Measurements from ENCODE around the gene PRKN.

The PRKN gene

DNA sequence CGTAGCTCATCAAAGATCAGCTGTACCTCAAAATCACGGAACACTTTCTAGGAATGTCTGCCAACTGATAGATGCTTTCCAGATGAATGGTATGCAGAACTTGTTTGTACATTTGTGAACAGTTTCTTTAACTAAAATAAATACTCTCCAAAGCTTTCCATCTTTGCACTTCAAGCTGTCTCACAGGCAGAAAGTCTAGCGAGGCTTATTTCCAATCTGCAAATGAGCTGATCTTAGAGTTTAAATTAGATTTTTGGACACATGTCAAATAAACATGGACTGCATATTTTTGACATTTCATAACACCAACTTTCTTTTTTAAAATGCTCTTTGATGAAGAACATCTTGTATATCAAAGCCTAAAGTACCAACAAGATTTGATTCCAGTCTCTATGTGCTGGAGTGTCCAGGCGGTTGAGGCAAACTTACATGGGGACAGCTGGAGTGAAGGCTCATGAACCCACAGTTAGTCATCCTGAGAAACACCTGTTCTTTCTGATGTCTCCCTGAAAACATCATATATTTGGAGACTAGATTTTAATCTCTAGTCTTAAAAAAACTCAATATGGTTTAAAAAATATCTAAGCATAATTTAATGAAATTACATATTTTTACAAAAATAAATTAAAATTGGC is 1185.1 kb downstream of the PRKN start:
- Mint-ChIP-seq H3K4me1 (ENCODE audit: low read depth) (no peaks in the 10 kb centered on the region), H3K36me3 (peaks cover 2% of the 10 kb centered on the region), H3K9me3 (ENCODE audit: low read depth) (no peaks in the 10 kb centered on the region), H3K27ac (no peak overlapping the region), H3K4me3 (no peak overlapping the region), H3K27me3 (no peaks in the 10 kb centered on the region)

DNA sequence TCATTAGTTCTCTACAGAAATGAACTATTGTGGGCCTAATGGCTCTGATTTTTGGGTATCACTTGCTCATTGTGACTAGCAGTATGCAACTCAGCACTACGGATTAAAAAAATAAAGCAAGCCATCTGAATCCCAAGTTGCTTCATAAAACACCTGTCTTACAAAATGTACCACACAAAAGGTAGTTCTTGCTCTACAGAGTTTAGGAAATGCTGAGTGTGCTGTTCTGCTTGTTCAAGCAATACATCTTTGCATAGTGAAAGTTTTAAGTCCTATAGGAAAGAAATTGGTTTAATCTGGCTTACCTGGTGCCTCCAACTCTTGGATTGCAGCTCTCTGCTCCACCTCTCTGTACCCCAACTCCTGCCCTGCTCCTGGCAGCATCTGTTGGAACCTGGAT is 1187.0 kb downstream of the PRKN start:
- Mint-ChIP-seq H3K27me3 (no peaks in the 10 kb centered on the region), H3K36me3 (peaks cover 2% of the 10 kb centered on the region), H3K9me3 (ENCODE audit: low read depth) (no peaks in the 10 kb centered on the region), H3K4me1 (ENCODE audit: low read depth) (no peaks in the 10 kb centered on the region), H3K27ac (no peak overlapping the region), H3K4me3 (no peak overlapping the region)

DNA sequence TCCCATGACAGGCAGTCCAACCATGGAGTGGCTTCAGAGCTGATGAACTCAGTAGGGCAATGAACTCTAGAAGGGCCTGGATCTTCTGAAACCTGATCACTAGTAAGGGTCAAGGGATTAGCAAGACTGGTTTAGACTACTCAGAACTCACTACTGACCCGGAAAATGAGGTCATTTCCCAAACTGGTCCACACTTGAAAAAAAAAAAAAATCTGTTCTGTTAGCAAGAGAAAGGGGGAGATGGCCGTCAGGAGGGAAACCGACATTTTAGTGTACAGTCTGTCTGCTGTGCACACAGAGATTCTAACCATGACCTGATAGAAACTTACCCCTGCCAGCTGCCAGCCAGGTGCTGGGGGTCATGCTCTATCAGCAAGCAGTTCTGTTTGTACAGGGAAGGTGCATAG is 1191.3 kb downstream of the PRKN start:
- Mint-ChIP-seq H3K4me3 (no peak overlapping the region), H3K27ac (no peak overlapping the region), H3K36me3 (no peaks in the 10 kb centered on the region), H3K4me1 (ENCODE audit: low read depth) (no peaks in the 10 kb centered on the region), H3K9me3 (ENCODE audit: low read depth) (no peaks in the 10 kb centered on the region), H3K27me3 (no peaks in the 10 kb centered on the region)

DNA sequence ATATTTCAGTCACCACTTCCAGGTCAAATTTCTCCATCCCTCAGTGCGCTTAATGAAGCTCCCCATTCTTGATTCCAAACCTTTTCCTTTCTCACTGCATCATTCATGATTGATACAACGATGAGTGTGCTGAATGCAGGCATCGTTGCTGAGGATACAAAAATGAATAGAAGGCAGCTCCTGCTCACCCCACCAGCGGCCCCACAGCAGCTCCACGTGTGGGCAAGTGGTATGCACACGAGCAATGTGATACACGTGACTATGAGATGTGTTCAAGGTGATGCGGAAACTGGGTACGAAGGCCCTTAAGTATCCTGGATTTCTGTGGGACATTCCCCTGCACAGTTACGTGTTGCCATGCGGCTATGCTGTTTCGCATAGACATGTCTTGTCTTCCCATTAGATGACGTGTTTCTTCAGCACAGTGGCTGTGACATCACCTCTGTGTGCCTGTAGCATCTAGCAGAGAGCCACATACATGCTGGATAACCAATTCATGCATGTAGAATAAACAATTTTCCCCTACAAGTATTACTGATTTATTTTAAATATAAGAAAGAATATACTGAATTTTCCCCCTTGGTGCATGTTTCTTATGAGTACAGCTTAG is 1193.2 kb downstream of the PRKN start:
- no peak overlapping the region for H3K27ac Mint-ChIP-seq
- no peaks in the 10 kb centered on the region for H3K27me3 Mint-ChIP-seq
- no peaks in the 10 kb centered on the region for H3K36me3 Mint-ChIP-seq
- no peak overlapping the region for H3K4me3 Mint-ChIP-seq
- no peaks in the 10 kb centered on the region for H3K4me1 Mint-ChIP-seq (ENCODE audit: low read depth)
- no peaks in the 10 kb centered on the region for H3K9me3 Mint-ChIP-seq (ENCODE audit: low read depth)

DNA sequence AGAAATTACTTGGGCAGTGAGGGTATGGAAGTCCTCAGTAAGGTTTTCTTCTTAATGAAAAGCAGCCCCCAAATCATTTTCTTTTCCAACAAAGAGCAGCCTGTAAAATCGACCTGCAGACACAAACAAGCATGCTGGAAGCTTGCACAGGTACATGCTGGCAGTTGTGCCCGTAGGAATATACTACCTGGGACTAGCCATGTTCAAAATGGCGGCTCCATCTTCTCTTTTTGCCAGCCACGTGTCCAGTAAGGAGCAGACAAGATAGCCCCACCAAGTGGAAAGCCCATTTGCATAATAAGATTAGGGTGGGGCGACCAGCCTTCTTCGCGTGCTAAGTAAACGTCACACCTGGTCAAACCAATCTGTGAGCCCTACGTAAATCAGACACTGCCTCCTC is 1194.3 kb downstream of the PRKN start:
- Mint-ChIP-seq H3K4me1 (ENCODE audit: low read depth) (no peaks in the 10 kb centered on the region), H3K36me3 (no peaks in the 10 kb centered on the region), H3K9me3 (ENCODE audit: low read depth) (no peaks in the 10 kb centered on the region), H3K4me3 (no peak overlapping the region), H3K27me3 (no peaks in the 10 kb centered on the region), H3K27ac (no peak overlapping the region)

DNA sequence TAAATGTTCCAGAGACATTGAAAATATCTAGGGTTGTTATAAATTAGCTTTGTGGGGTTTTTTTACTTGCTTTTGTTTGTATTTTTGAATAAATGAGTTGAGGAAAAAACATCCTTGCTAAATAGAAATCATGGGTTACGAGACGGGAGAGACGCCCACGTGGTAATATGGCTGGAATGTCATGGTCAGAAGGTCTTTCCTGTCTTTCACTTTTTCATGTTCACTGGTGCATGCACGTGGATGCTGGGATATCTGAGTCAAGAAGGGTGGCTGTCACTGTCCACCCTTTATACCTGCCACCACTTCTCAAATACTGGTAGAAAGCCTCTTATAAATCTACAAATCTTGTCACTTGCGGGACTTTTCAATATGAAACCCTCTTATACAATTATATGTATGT is 1195.0 kb downstream of the PRKN start:
- Mint-ChIP-seq H3K4me3 (no peak overlapping the region), H3K4me1 (ENCODE audit: low read depth) (no peaks in the 10 kb centered on the region), H3K27me3 (no peaks in the 10 kb centered on the region), H3K9me3 (ENCODE audit: low read depth) (no peaks in the 10 kb centered on the region), H3K27ac (no peak overlapping the region), H3K36me3 (no peaks in the 10 kb centered on the region)

DNA sequence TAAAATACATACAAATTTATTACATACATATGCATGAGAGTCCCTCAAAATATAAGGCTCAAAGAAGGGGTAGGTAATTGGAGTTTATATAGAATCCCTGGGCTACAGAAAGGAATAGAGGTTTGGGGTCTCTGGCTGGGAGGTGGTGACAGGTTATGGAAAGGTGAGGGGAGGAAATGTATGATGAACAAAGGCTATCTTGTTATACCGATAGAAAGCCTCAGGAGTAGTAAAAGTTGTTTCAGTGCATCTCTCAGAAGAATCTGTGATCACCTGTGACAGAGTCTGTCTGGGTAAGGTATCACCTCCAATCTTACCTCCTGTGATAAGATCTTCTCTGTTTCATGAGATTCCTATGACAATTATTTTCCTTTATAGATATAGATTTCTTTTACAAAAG is 1200.8 kb downstream of the PRKN start:
- H3K4me3 Mint-ChIP-seq = no peak overlapping the region
- no peaks in the 10 kb centered on the region for H3K27me3 Mint-ChIP-seq

DNA sequence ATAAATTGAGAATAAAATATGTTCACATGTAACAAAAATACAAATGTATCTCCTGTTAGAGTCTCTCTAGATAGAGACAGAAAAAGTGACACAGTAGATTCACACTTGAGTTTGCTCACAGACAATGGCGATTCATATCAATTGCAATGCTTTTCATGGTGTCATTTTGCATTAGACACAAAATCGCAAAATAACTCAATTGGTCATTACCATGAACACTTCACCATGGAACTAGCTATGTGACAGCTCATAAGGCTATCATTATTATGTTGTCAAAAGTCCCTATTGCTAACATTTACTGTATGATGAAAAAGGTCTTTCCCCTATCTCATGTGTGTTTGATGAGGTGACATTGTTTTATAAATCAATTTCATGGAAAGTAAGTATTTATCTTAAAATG is 1204.2 kb downstream of the PRKN start:
- Mint-ChIP-seq H3K9me3 (ENCODE audit: low read depth) (peaks cover 10% of the 10 kb centered on the region), H3K4me3 (no peak overlapping the region), H3K27me3 (no peaks in the 10 kb centered on the region), H3K4me1 (ENCODE audit: low read depth) (no peaks in the 10 kb centered on the region), H3K27ac (no peak overlapping the region), H3K36me3 (peaks cover 6% of the 10 kb centered on the region)

More for the DNA sequence above, 1200.8 kb downstream of the PRKN start:
- no peaks in the 10 kb centered on the region for H3K9me3 Mint-ChIP-seq (ENCODE audit: low read depth)
- H3K36me3 Mint-ChIP-seq = peaks cover 1% of the 10 kb centered on the region
- no peaks in the 10 kb centered on the region for H3K4me1 Mint-ChIP-seq (ENCODE audit: low read depth)
- H3K27ac Mint-ChIP-seq = no peak overlapping the region

DNA sequence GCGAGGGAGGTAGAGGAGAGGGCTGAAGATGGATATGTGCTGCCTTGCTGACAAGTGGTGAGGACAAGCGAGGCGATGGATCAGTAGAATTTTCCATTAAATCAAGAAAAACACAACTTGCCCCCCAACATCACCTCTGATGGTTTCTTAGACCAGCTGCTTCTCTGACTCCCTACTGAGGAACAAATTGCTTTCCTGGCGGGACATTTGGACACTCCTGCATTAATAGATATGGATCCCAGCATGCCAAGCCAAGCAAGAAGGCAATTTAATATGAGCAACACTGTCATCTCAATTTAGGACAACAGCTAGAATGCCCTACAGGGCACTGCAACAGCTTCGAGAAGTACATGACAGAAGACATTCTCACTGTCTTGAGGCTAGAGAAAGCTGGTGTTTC is 1205.3 kb downstream of the PRKN start:
- no peaks in the 10 kb centered on the region for H3K27me3 Mint-ChIP-seq
- H3K4me3 Mint-ChIP-seq = no peak overlapping the region
- no peak overlapping the region for H3K27ac Mint-ChIP-seq
- H3K4me1 Mint-ChIP-seq (ENCODE audit: low read depth) = no peaks in the 10 kb centered on the region
- H3K9me3 Mint-ChIP-seq (ENCODE audit: low read depth) = peaks cover 10% of the 10 kb centered on the region
- H3K36me3 Mint-ChIP-seq = peaks cover 6% of the 10 kb centered on the region

DNA sequence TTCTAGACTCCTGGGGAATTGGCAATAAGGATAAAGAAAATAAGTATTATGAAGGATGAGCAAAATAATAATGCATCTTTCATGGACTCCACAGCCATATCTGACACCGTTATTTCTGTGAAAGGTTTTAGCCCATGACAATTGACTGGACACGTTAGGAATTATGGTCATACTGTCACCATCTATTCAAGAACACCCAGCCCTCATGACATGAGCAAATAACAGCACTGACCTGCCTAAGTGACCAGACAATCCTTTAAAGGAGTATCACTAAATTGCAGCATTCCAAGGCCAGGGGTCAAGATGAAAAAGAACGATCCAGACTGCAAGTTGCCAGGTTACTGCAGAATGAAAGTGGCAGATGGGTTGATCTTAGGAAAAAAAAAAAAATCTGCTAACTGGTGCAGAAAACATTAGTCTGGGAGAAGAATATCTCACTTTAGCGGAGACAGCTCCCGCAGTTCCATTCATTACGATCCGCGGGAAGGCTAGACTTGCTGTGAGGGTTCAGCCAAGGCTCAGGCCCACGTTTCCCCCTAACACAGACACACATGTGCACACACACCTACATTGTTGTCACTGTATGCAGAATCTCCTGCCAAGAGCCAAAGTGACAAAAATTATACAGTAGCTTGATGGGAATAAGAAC is 1216.0 kb downstream of the PRKN start:
- Mint-ChIP-seq H3K27ac (no peak overlapping the region), H3K4me3 (no peak overlapping the region), H3K4me1 (ENCODE audit: low read depth) (no peaks in the 10 kb centered on the region), H3K9me3 (ENCODE audit: low read depth) (peaks cover 8% of the 10 kb centered on the region), H3K36me3 (peaks cover 7% of the 10 kb centered on the region), H3K27me3 (no peaks in the 10 kb centered on the region)

DNA sequence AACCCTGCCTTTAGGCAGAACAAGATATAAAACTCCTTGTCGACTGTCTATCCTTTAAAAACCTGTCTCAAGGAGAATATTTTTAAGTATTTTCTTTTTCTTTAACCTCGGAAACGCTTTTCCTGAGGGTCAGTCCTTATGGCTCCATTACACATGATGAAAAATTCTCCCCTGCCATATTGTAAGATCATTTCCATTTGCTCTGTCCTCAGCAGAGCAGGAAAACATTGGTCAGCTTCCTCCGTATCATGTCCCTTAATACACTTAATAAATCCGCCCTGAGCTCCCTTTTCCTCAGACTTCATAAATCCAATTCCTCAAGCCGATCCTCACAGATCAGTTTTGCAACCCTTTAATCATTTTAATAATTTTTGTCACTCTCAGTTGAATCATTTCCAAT is 1219.2 kb downstream of the PRKN start:
- Mint-ChIP-seq H3K9me3 (ENCODE audit: low read depth) (peaks cover 8% of the 10 kb centered on the region), H3K4me1 (ENCODE audit: low read depth) (no peaks in the 10 kb centered on the region), H3K27me3 (no peaks in the 10 kb centered on the region), H3K4me3 (no peak overlapping the region), H3K36me3 (peaks cover 7% of the 10 kb centered on the region), H3K27ac (no peak overlapping the region)

DNA sequence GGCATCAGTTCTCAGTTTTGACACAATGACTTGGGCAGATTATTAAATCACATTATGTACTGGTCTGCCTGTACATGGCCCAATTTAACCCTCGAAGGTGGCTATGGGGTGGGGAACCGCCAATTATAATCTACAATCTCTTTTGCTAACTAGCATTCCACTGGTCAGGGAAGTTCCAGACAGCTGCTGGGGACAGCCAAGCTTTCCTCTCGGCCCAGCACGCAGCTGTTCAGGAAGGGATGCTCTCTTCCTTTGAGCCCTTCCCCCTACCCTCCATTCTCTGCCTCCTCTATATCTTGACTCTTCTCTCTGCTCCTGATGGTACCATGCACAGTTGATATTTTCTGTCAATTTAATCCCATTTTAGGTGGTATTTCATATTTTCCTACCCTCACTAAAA is 1220.2 kb downstream of the PRKN start:
- Mint-ChIP-seq H3K27ac (no peak overlapping the region), H3K4me1 (ENCODE audit: low read depth) (no peaks in the 10 kb centered on the region), H3K9me3 (ENCODE audit: low read depth) (peaks cover 8% of the 10 kb centered on the region), H3K4me3 (no peak overlapping the region), H3K27me3 (no peaks in the 10 kb centered on the region), H3K36me3 (peaks cover 7% of the 10 kb centered on the region)

DNA sequence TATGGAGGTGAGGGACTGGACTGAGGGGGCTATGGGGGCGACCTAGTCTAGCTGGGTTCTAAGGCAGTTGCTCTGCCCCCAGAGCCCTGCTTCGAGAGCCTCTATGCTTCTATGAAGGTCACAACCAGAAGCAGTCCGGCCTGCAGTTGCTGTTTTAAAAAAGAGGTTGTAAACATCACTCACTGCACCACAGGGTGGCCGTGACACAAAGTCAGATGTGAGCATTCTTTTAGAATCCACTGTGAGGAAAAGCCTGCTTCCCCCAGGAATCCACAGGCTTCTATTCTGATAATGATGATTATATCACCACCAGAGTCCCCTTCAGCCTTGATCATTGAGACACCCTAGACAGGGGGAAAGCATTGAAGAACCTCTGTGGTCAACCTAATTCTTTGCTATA is 1224.0 kb downstream of the PRKN start:
- H3K9me3 Mint-ChIP-seq (ENCODE audit: low read depth) = peaks cover 7% of the 10 kb centered on the region
- peaks cover 2% of the 10 kb centered on the region for H3K36me3 Mint-ChIP-seq
- no peaks in the 10 kb centered on the region for H3K4me1 Mint-ChIP-seq (ENCODE audit: low read depth)
- H3K27ac Mint-ChIP-seq = no peak overlapping the region
- no peaks in the 10 kb centered on the region for H3K27me3 Mint-ChIP-seq
- H3K4me3 Mint-ChIP-seq = no peak overlapping the region

DNA sequence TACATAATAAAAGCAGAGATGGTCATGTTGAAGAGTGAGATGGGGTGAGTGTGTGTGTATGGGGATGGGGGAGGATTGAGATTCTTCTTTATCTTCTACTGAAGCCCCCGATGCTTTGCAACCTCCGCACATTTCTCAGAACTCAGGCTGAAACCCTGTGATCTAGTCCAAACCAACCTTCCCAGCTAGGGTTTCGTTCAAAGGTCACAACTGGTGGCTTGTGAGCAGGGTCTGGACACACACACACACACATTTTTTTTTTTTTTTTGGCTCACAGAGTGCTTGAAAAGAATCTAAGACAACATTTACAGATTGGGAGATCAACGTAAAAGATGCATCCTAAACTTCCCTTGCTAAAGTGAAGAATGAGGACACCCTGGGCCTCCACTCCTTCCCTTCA is 1228.7 kb downstream of the PRKN start:
- Mint-ChIP-seq H3K27ac (no peak overlapping the region), H3K4me3 (no peak overlapping the region), H3K9me3 (ENCODE audit: low read depth) (no peaks in the 10 kb centered on the region), H3K27me3 (no peaks in the 10 kb centered on the region), H3K4me1 (ENCODE audit: low read depth) (no peaks in the 10 kb centered on the region), H3K36me3 (no peaks in the 10 kb centered on the region)

DNA sequence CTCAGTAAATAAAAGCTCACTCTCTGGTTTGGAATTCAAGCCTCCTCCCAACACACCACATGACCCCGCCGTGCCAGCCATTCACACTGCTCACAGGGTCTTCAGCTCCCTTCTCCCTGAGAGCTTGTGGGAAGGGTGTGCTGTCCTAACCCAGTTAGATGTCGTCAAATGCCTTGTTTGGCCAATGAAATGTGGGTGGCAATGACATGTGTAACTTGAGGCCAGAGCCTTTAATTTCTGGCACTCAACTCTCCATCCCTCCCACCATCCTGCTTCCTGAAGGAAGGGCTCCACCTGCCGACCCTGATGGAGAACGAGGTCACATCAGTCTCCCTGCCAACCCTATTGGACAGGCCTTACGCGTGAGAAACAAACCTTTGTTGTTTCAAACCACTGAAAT is 1229.2 kb downstream of the PRKN start:
- Mint-ChIP-seq H3K4me1 (ENCODE audit: low read depth) (no peaks in the 10 kb centered on the region), H3K27me3 (no peaks in the 10 kb centered on the region), H3K36me3 (no peaks in the 10 kb centered on the region), H3K4me3 (no peak overlapping the region), H3K27ac (no peak overlapping the region), H3K9me3 (ENCODE audit: low read depth) (no peaks in the 10 kb centered on the region)

DNA sequence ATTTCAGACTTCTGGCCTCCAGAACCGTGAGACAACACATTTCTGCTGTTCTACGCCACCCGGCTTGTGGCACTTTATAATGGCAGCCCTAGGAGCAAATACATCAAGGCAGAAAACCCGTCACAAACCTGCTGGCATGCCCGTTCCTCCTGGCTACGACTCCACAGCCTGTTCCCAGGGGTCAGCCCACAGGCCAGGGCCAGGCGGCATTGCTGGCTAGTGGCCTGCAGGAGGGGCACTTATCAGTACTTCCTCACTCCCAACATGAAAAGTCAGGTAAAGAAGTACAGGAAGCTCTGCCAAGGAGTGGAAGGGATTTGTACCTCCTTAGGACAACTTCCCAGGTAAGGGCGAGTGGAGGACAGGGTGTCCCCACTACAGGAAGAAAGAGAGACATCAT is 1230.6 kb downstream of the PRKN start:
- no peaks in the 10 kb centered on the region for H3K27me3 Mint-ChIP-seq
- no peak overlapping the region for H3K27ac Mint-ChIP-seq

More for the DNA sequence above, 1230.6 kb downstream of the PRKN start:
- H3K36me3 Mint-ChIP-seq = no peaks in the 10 kb centered on the region
- H3K9me3 Mint-ChIP-seq (ENCODE audit: low read depth) = no peaks in the 10 kb centered on the region
- no peaks in the 10 kb centered on the region for H3K4me1 Mint-ChIP-seq (ENCODE audit: low read depth)
- H3K4me3 Mint-ChIP-seq = no peak overlapping the region

Data from activated naive CD8-positive, alpha-beta T cell (primary cell).